Mesenchymal stem cell (in vitro differentiated cells and primary cell): ENCODE measurements around the gene CEP70.

Experiments
- DNase-seq: peaks from one replicate; pipeline ENCODE4 v3.0.0-alpha.2; 2013
- H2AFZ ChIP-seq: one replicate; pipeline ENCODE4 v1.6.1; 2013; ENCODE audit warnings: low read depth, mild to moderate bottlenecking, control low read depth, inconsistent platforms, low read length, moderate library complexity
- H2AK5ac ChIP-seq: 2 replicates; pipeline ENCODE4 v1.6.1; 2013; ENCODE audit warnings: low read length, moderate library complexity, mild to moderate bottlenecking, inconsistent platforms; ENCODE audit not compliant: severe bottlenecking
- H2BK120ac ChIP-seq: one replicate; pipeline ENCODE4 v1.6.1; 2013; ENCODE audit warnings: low read depth, mild to moderate bottlenecking, inconsistent platforms, low read length, moderate library complexity
- H2BK12ac ChIP-seq, 2 experiments: one replicate each; pipeline ENCODE4 v1.6.1; 2013; ENCODE audit warnings: inconsistent platforms in 2 of 2, low read length in 2 of 2, mild to moderate bottlenecking in 2 of 2, moderate library complexity in 2 of 2, control low read depth in 1 of 2
- H2BK15ac ChIP-seq: one replicate; pipeline ENCODE4 v1.6.1; 2013; ENCODE audit warnings: mild to moderate bottlenecking, low read depth, inconsistent platforms; ENCODE audit not compliant: poor library complexity, severe bottlenecking
- H2BK5ac ChIP-seq: 2 replicates; pipeline ENCODE4 v1.6.1; 2013; ENCODE audit warnings: low read depth, mild to moderate bottlenecking, low read length, control low read depth, inconsistent platforms; ENCODE audit not compliant: poor library complexity, severe bottlenecking
- H3K14ac ChIP-seq, 2 experiments: one replicate each; pipeline ENCODE4 v1.6.1; 2013; ENCODE audit warnings: inconsistent platforms in 2 of 2, low read length in 2 of 2, control low read depth in 1 of 2, mild to moderate bottlenecking in 1 of 2, moderate library complexity in 1 of 2
- H3K18ac ChIP-seq, 2 experiments: one replicate each; pipeline ENCODE4 v1.6.1; 2013; ENCODE audit warnings: inconsistent platforms in 2 of 2, low read length in 2 of 2, control low read depth in 1 of 2, low read depth in 1 of 2, mild to moderate bottlenecking in 1 of 2
- H3K23ac ChIP-seq, 2 experiments: one replicate each; pipeline ENCODE4 v1.6.1; 2013; ENCODE audit warnings: inconsistent platforms in 2 of 2, low read length in 2 of 2, mild to moderate bottlenecking in 2 of 2, moderate library complexity in 2 of 2, control low read depth in 1 of 2
- H3K27ac ChIP-seq: 2 replicates; pipeline ENCODE4 v1.5.1; 2013; ENCODE audit warnings: mild to moderate bottlenecking, moderate library complexity, low read length, control low read depth, inconsistent platforms; ENCODE audit not compliant: poor library complexity, severe bottlenecking
- H3K27me3 ChIP-seq, 2 experiments: 2 replicates each; pipeline versions ENCODE4 v1.6.1 to v1.7.0; 2013; ENCODE audit warnings: low read length in 2 of 2, mild to moderate bottlenecking in 2 of 2, moderate library complexity in 2 of 2, control low read depth in 1 of 2, inconsistent platforms in 1 of 2; ENCODE audit not compliant: control insufficient read depth in 1 of 2, insufficient read depth in 1 of 2
- H3K36me3 ChIP-seq, 2 experiments: 2 replicates each; pipeline versions ENCODE4 v1.6.1 to v1.7.0; 2013; ENCODE audit warnings: low read length in 2 of 2, control low read depth in 1 of 2, inconsistent platforms in 1 of 2, low read depth in 1 of 2, mild to moderate bottlenecking in 1 of 2; ENCODE audit not compliant: insufficient read depth in 2 of 2, control insufficient read depth in 1 of 2
- H3K4ac ChIP-seq, 2 experiments: one replicate each; pipeline ENCODE4 v1.6.1; 2013; ENCODE audit warnings: inconsistent platforms in 2 of 2, low read length in 2 of 2, mild to moderate bottlenecking in 2 of 2, moderate library complexity in 2 of 2, control low read depth in 1 of 2, low read depth in 1 of 2
- H3K4me1 ChIP-seq: 2 replicates; pipeline ENCODE4 v1.6.1; 2013; ENCODE audit warnings: low read depth, low read length, control low read depth; ENCODE audit not compliant: control insufficient read depth, insufficient read depth
- H3K4me2 ChIP-seq: 2 replicates; pipeline ENCODE4 v1.6.1; 2013; ENCODE audit warnings: low read length, mild to moderate bottlenecking, inconsistent platforms; ENCODE audit not compliant: poor library complexity, severe bottlenecking
- H3K4me3 ChIP-seq, 2 experiments: 2 replicates each; pipeline versions ENCODE4 v1.5.1 to v1.7.0; 2013; ENCODE audit warnings: low read length in 2 of 2, mild to moderate bottlenecking in 2 of 2, control low read depth in 1 of 2, low read depth in 1 of 2; ENCODE audit not compliant: insufficient read depth in 1 of 2
- H3K79me1 ChIP-seq: replicated peaks from 2 replicates; pipeline ENCODE4 v1.6.1; 2013; ENCODE audit warnings: mild to moderate bottlenecking, control low read depth, low read length, inconsistent platforms; ENCODE audit not compliant: poor library complexity, severe bottlenecking
- H3K9ac ChIP-seq: 2 replicates; pipeline ENCODE4 v1.7.0; 2013; ENCODE audit warnings: mild to moderate bottlenecking, low read length, moderate library complexity
- H3K9me3 ChIP-seq: 2 replicates; pipeline ENCODE4 v1.7.0; 2013; ENCODE audit warnings: mild to moderate bottlenecking, low read length; ENCODE audit not compliant: control insufficient read depth
- H4K8ac ChIP-seq: one replicate; pipeline ENCODE4 v1.6.1; 2013; ENCODE audit warnings: inconsistent platforms, mild to moderate bottlenecking, low read length, moderate library complexity
- H4K91ac ChIP-seq: one replicate; pipeline ENCODE4 v1.6.1; 2013; ENCODE audit warnings: mild to moderate bottlenecking, low read length, inconsistent platforms
- WGBS: methylation state at CpG from one replicate; pipeline ENCODE4 v1.1.7; 2013; ENCODE audit warnings: mixed read lengths; 5-methylcytosine and 5-hydroxymethylcytosine counted together

The CEP70 gene

GRCh38 chr3:138465925-138466324 is 128.1 kb downstream of the CEP70 start:
- no peak overlapping the region for H3K18ac ChIP-seq
- WGBS = 77% methylated on average over 2 of the region's 2 CpGs
- no peak overlapping the region for H3K9ac ChIP-seq

DNA sequence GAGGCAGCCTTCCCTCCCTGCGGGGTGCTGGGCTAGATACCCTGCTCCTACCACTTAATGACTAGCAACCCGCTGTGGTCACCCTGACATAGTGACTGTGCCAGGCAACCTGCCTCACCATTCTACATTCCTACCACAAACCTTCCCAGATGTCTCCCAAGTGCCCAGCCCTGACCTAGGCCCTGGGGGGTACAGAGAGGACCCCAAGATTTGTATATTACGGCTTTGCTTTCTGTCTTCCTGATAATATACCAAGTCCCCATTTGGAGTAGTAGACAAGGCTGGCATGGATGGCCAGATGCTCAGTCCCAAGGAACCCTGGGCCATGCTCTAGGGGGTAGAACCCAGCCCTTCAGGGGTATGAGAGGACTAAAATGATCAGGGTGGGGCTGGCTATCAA is 128.6 kb downstream of the CEP70 start:
- H3K79me1 ChIP-seq = no peaks in the 10 kb centered on the region
- no peaks in the 10 kb centered on the region for H3K9me3 ChIP-seq
- no peaks in the 10 kb centered on the region for H3K36me3 ChIP-seq
- 94% methylated on average over 3 of the region's 3 CpGs for WGBS
- no peak overlapping the region for H2BK120ac ChIP-seq
- H4K8ac ChIP-seq = no peak overlapping the region
- no peak overlapping the region for H3K4me3 ChIP-seq
- H4K91ac ChIP-seq = peak overlapping the region; percentile 59
- no peak overlapping the region for H3K9ac ChIP-seq
- H3K4me1 ChIP-seq = peaks cover 18% of the 10 kb centered on the region
- H3K27ac ChIP-seq = no peak overlapping the region
- no peak overlapping the region for H3K23ac ChIP-seq
- no peak overlapping the region for H3K4me2 ChIP-seq
- H3K27me3 ChIP-seq = peaks cover 0 to 16% of the 10 kb centered on the region in 2 experiments
- H3K18ac ChIP-seq = no peak overlapping the region
- H2BK5ac ChIP-seq = no peak overlapping the region
- no peak for DNase-seq
- H2AK5ac ChIP-seq = no peak overlapping the region
- no peak overlapping the region for H3K14ac ChIP-seq
- H2BK12ac ChIP-seq = no peak overlapping the region
- H2AFZ ChIP-seq = no peak overlapping the region
- no peak overlapping the region for H2BK15ac ChIP-seq
- no peak overlapping the region for H3K4ac ChIP-seq

More at GRCh38 chr3:138465925-138466324, 128.1 kb downstream of the CEP70 start:
- Histone ChIP-seq H3K9me3 (no peaks in the 10 kb centered on the region), H4K8ac (no peak overlapping the region), H2BK15ac (no peak overlapping the region), H2BK12ac (no peak overlapping the region), H2AFZ (no peak overlapping the region), H3K27me3 (peaks cover 0 to 13% of the 10 kb centered on the region in 2 experiments), H3K36me3 (no peaks in the 10 kb centered on the region), H3K23ac (no peak overlapping the region), H3K4me3 (no peak overlapping the region), H2BK120ac (no peak overlapping the region), H3K14ac (no peak overlapping the region), H2BK5ac (no peak overlapping the region), H3K4me2 (no peak overlapping the region), H2AK5ac (no peak overlapping the region), H4K91ac (no peak overlapping the region), H3K79me1 (no peaks in the 10 kb centered on the region), H3K4me1 (peaks cover 16% of the 10 kb centered on the region), H3K27ac (no peak overlapping the region), H3K4ac (no peak overlapping the region)
- no peak for DNase-seq

DNA sequence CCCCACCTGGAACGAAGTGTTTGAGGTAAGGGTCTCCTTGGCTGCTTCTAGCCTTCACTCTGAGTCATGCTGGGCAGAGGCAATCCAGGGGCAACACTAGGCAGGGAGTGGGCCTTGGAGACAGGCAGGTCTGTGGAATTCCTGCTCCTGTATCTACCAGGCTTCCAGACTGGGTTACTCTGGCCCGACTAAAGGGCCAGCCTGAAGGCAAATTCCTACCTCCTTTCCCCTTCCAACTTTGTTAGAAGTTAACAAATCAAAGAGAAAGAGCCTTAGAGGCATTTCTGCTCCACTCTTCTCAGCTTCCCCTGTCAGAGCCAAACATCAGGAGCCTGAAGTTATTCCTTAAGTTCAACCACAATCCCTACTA is 129.6 kb downstream of the CEP70 start:
- 72% methylated on average over 2 of the region's 2 CpGs for WGBS

DNA sequence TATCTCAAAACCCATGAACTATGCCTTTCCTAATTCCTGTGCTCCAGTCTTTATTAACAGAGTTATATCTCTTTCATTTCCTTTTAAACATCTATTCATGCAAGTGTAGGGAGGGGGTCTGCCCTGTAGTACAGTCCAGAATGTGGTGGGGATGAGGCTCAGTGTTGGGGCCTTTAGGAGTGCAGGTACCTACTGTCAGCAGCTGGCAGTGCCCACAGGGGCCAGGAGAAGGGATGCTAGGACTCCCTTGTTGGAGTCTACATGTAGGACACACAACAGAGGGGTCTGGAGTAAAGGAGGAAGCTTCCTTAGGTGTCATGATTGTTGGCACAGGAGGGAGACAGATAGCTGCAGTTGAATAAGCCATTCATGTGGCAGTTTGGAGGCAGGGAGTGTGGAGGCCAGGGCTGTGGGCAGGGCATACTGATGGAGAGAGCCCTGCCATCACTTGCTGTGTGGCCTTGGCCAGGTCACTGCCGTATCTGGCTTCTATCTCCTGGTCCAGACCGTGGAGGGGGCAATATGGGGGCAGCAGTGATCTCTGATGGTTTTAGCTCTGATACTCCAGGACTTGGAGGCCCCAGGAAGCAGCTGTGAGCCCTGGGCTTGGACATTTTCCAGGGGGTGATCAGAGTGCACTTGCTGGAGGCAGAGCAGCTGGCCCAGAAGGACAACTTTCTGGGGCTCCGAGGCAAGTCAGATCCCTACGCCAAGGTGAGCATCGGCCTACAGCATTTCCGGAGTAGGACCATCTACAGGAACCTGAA is 130.2 kb downstream of the CEP70 start:
- H2BK120ac ChIP-seq = no peak overlapping the region
- H3K23ac ChIP-seq = no peak overlapping the region
- no peak overlapping the region for H3K27ac ChIP-seq
- H3K4me2 ChIP-seq = no peak overlapping the region
- H4K8ac ChIP-seq = no peak overlapping the region
- peaks cover 15% of the 10 kb centered on the region for H3K4me1 ChIP-seq
- H2BK15ac ChIP-seq = no peak overlapping the region
- no peak overlapping the region for H2BK12ac ChIP-seq
- WGBS = 79% methylated on average over 6 of the region's 6 CpGs
- no peak overlapping the region for H3K9ac ChIP-seq
- H3K79me1 ChIP-seq = no peaks in the 10 kb centered on the region
- H3K27me3 ChIP-seq = peaks cover 0 to 16% of the 10 kb centered on the region in 2 experiments
- no peak overlapping the region for H2AFZ ChIP-seq
- H2BK5ac ChIP-seq = no peak overlapping the region
- no peak overlapping the region for H3K18ac ChIP-seq
- H3K9me3 ChIP-seq = no peaks in the 10 kb centered on the region
- H2AK5ac ChIP-seq = no peak overlapping the region
- no peak overlapping the region for H3K4me3 ChIP-seq
- no peaks in the 10 kb centered on the region for H3K36me3 ChIP-seq
- DNase-seq = no peak
- H4K91ac ChIP-seq = no peak overlapping the region
- no peak overlapping the region for H3K4ac ChIP-seq
- peak overlapping the region in 1 of 2 experiments; percentile 53 for H3K14ac ChIP-seq

More for the DNA sequence above, 129.6 kb downstream of the CEP70 start:
- Histone ChIP-seq H3K79me1 (no peaks in the 10 kb centered on the region), H4K8ac (no peak overlapping the region), H3K27me3 (peaks cover 0 to 16% of the 10 kb centered on the region in 2 experiments), H3K27ac (no peak overlapping the region), H4K91ac (no peak overlapping the region), H2BK15ac (no peak overlapping the region), H2AFZ (no peak overlapping the region), H2BK12ac (no peak overlapping the region), H3K4me2 (no peak overlapping the region), H3K9ac (no peak overlapping the region), H3K4ac (no peak overlapping the region), H3K23ac (no peak overlapping the region), H3K4me1 (peaks cover 18% of the 10 kb centered on the region), H3K9me3 (no peaks in the 10 kb centered on the region), H3K14ac (no peak overlapping the region), H3K36me3 (no peaks in the 10 kb centered on the region), H2BK5ac (no peak overlapping the region), H3K18ac (no peak overlapping the region), H2AK5ac (no peak overlapping the region), H2BK120ac (no peak overlapping the region), H3K4me3 (no peak overlapping the region)
- no peak for DNase-seq
